GM23248 (cell line): ENCODE measurements around the gene LRRC3.

Experiments used
- EZH2 ChIP-seq: fragments of 200-600 bp; sonication (generic); IDR thresholded peaks from 2 replicates; pipeline ENCODE4 v1.6.1; 2018; ENCODE audit warnings: antibody characterized with exemption, mild to moderate bottlenecking; ENCODE audit not compliant: insufficient read depth, poor library complexity, severe bottlenecking
- EZH2phosphoT487 ChIP-seq: fragments of 200-600 bp; sonication (generic); IDR thresholded peaks from 2 replicates; pipeline ENCODE4 v1.6.1; 2018; ENCODE audit warnings: antibody characterized with exemption, moderate library complexity, mild to moderate bottlenecking, low read depth; ENCODE audit not compliant: insufficient read depth

- TF ChIP-seq EZH2 = no peak
- no peak for TF ChIP-seq EZH2phosphoT487
Observed at GRCh38 chr21:44423941-44424607, 31.2 kb upstream of the LRRC3 start.
